HG03457 (cell line): Measurements from ENCODE around the gene TSHB.

ENCODE experiments used
- ATAC-seq: cut with Tn5 transposase; IDR thresholded peaks from one replicate; pipeline ENCODE4 v1.9.1; 2021; ENCODE audit warnings: moderate number of reproducible peaks; ENCODE audit not compliant: unreplicated experiment

TSHB gene

GRCh38 chr1:115057661-115058254, 28.1 kb downstream of the TSHB start:
- no peak for ATAC-seq

GRCh38 chr1:115059316-115059715, 29.7 kb downstream of the TSHB start:
- no peak for ATAC-seq

DNA sequence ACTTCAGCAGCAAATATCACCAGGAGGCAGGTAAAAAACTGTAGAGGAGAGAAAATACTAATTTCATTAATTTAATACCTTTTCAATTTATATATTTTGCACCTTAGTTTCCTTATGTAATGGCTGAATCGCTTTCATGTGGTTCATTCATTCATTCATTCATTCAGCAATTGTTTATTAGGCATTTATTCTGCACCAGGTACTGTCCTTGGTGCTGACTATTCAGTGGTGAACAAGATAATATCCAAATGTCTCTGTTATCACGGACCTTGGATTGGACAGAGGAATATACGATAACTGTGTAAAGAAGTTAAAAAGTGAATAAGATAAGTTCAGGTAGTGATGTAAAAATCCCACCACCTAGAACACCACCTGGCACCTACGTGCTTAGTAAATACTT, 30.9 kb downstream of the TSHB start:
- ATAC-seq, result no peak

DNA sequence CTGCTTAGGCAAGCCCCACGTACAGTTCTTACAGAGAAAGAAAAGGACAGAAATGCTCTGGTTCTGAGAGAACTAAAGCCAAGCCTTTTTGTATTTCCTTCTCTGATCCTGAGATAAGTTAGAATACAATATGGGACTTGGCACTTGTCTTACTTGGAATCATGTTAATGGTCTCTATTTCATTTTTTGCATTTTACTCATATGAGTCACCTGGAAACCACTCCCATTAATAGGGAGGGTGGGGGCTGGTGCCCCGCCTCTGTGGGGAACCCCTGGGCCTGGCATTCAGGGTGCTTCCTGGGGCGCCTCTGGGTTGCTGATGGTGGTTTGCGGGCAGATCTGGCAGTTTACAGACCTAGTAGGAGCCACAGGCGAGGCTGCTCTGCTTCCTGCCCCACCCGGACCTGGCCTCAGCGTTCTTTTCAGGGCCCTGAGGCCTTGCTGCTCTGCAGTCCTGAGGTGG, 32.9 kb downstream of the TSHB start:
- peak; percentile 91 for ATAC-seq

- no peak for ATAC-seq
These were observed 33.7 kb downstream of the TSHB start for GRCh38 chr1:115063228-115063901.

- no peak for ATAC-seq
These were observed 34.8 kb downstream of the TSHB start for GRCh38 chr1:115064461-115064860.

DNA sequence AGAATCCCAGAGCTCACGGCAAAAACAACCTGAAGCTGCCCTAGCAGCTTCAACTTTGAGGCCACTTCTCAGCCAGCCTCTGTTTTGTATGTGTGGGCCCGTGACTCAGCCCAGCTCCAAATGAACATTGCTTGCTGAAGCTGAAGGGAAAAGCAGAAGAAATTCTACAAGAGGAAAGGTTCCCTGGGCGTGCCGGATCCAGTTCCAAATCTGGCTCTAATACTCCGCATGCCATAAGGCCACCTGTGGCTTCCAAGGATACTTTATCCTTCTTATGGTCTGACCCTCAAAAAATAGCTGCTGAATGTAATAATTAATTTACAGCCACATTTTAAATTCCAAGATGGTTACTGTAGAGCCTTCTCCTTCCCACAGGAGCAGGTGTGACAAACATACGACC, 35.4 kb downstream of the TSHB start:
- no peak for ATAC-seq

DNA sequence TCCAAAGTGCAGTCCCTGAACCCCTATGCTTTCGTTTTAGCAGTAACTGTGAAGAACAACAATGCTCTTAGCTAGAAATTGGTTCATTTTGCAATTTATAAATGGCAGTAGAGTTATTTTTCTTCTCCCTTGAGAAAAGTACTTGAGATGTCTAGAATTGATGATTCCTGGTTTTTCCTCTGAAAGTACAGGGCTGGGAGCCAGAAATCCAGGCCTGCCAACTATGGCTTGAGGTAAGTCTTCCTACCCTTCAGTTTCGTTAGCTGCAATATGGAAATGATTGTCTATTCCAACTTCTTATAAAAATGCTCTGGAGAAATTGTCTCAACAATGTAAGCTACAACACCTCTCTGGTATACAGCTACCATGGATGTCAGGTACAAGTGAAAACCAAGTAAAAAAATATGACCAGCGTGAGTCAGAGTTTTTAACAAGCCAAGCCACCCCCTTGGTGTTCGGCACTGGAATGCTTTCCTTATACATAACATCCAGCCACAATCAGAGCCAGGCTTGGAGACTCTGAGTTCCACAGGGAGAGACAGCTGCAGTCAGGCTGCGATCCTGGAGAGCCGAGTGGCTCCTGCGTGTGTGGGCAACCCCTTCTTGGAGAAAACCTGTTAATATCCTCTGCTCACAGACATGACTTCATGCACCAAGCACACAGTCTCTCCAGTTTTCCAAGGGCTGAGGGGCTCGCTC, 37.7 kb downstream of the TSHB start:
- no peak for ATAC-seq

GRCh38 chr1:115068826-115069585, 39.4 kb downstream of the TSHB start:
- ATAC-seq, result no peak

GRCh38 chr1:115069659-115070308, 40.2 kb downstream of the TSHB start:
- ATAC-seq, result no peak

DNA sequence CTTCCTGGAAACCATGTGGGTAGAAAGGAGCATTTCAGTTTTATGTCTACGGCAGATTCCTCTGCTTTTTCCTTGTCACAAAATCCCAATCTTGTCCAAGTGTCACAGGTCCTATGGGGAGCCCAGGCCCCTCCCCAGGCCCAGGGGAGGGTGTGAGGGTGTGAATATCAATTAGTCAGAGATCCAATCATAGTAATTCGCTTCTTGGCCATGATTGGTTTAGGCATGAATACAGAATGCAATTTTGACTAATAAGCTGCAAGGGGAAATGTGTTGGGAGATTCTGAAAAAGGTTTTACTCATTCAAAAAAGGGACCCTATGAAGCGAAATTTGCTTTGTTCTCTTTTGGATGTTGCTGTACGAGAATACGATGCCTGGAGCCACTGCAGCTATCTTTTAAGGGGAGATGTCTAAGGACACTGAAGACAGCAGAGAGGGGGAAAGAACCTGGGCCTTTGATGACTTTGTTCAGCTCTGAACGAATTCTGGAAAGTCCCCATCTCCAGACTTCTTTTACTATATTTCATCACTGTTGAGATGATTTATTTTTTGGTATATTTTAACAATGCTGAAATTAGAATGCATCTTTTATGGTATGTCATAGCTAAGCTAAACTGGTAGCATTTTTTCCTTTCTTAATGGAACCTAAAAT, 41.5 kb downstream of the TSHB start:
- ATAC-seq, result no peak

- no peak for ATAC-seq
These were observed 43.9 kb downstream of the TSHB start for GRCh38 chr1:115073298-115074087.

DNA sequence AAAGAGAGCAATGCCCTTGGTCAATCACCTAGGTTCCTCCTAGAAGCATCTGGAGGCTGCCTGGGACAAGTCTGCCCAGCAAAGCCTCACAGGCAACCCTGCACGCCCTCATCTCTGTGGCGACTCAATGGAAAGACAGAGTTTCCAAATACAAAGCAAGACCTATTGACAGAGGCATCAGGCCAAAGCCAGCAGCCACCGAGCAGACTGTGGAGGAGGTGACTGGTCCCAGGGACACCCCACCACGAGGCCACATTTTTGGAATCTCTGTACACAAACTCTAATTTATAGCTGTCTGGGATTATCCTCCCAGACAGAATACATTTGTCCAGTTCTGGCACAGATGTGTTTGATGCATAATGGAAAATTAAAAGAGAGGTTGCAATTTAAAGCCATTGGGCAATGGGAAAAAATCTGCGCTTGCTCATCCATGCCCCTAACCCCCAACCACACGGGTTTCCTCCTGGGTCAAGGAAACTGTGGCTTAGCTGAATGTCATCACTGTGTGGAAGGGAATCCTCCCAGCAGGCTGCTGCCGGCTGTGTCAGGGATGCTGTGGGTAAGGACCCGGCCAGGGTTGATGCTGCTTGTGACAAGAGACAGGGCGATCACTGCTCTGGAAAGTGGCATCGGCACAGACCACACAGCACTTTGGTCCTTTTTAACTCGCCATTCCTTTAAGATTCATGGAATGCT, 45.4 kb downstream of the TSHB start:
- ATAC-seq, result no peak

DNA sequence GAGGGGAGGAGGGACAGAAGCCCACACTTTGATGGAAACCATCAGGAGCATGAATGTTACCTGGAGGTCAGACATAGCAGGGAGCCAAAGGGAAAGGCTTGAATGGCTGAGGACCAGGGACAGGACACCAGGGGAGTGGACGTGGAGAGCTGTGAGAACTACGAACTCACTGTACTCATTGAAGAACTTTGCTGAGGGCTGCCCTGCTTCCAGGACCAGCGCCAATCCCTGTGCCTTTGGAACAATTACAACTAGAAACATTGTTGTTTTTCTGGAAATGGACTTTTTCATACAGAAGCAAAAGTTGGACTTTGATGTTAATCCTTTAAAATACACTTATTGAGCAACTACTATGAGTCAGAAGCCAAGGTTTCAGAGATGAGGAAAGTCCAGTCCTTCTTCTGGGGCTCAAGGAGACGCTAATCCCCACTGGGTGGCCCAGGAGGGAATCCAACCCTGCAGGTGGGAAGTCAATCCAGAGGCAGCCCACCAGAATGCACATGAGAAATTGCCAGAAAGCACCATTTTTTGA, 46.8 kb downstream of the TSHB start:
- ATAC-seq, result no peak

GRCh38 chr1:115077286-115077983, 47.8 kb downstream of the TSHB start:
- no peak for ATAC-seq

GRCh38 chr1:115077984-115078330, 48.3 kb downstream of the TSHB start:
- no peak for ATAC-seq

GRCh38 chr1:115078708-115079107, 49.1 kb downstream of the TSHB start:
- no peak for ATAC-seq

DNA sequence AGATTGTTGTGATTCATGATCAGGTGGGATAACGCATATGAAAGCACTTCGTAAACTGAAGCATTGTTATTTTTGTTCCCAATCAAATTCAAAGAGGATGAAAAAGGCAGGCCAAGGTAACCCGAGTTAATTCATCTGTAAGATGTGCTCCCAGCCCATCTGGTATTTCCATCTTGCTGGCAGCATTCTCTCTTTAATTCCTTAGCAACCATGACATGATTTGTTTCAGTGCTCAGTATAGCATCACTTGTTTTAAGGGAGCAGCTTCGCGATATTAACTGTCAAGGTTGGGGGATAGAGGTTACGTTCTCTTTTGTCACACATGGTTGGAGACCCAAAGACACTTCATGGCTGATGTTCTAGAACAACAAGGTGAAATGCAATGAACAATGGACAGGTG, 53.3 kb downstream of the TSHB start:
- ATAC-seq, result no peak
